Measurements from ENCODE around the gene TMEM43.

TMEM43 gene

GRCh38 chr3:14178247-14179113 is 53.6 kb downstream of the TMEM43 start, which contains the start of the genes LSM3 and XPC:
LSM3 (plus strand) TSS chr3:14178817; CDS start chr3:14178861, 44 bp downstream.
XPC (minus strand) TSS chr3:14178601; CDS start chr3:14178568, 33 bp downstream.
- peak; percentile 98 for DNase-seq (ENCODE audit: low spot score)

GRCh38 chr3:14179114-14179465 is 54.2 kb downstream of the TMEM43 start:
- no peak for DNase-seq (ENCODE audit: low spot score)

- DNase-seq (ENCODE audit: low spot score) = no peak
Measured at GRCh38 chr3:14179795-14180194, 54.9 kb downstream of the TMEM43 start.

- DNase-seq (ENCODE audit: low spot score) = no peak
Measured at GRCh38 chr3:14181253-14181652, 56.4 kb downstream of the TMEM43 start.

- no peak for DNase-seq (ENCODE audit: low spot score)
Measured at GRCh38 chr3:14183015-14183577, 58.2 kb downstream of the TMEM43 start.

- DNase-seq (ENCODE audit: low spot score) = no peak
Measured at GRCh38 chr3:14186854-14187458, 62.1 kb downstream of the TMEM43 start.

- no peak for DNase-seq (ENCODE audit: low spot score)
Measured at GRCh38 chr3:14188041-14188754, 63.3 kb downstream of the TMEM43 start.
